Osteocyte (in vitro differentiated cells): ENCODE measurements around the gene MYO1D. TPM values are rescaled to one million over a fixed set of nuclear protein-coding genes. Genes with fewer than 3 reads are reported as not detected.

Source experiments
- DNase-seq: peaks from one replicate; pipeline ENCODE4 v3.0.0; 2021; ENCODE audit warnings: mixed read lengths; ENCODE audit not compliant: unreplicated experiment; ENCODE audit errors: extremely low spot score
- H3K27ac Mint-ChIP-seq: one replicate; pipeline ENCODE4 v1.8.0; 2021; ENCODE audit warnings: mild to moderate bottlenecking, mixed read lengths; ENCODE audit not compliant: unreplicated experiment
- H3K27me3 Mint-ChIP-seq: one replicate; pipeline ENCODE4 v1.8.0; 2021; ENCODE audit warnings: mixed read lengths; ENCODE audit not compliant: unreplicated experiment
- H3K36me3 Mint-ChIP-seq: one replicate; pipeline ENCODE4 v1.8.0; 2021; ENCODE audit warnings: mixed read lengths; ENCODE audit not compliant: unreplicated experiment
- H3K4me1 Mint-ChIP-seq: one replicate; pipeline ENCODE4 v1.8.0; 2021; ENCODE audit warnings: mixed read lengths; ENCODE audit not compliant: unreplicated experiment
- H3K4me3 Mint-ChIP-seq: one replicate; pipeline ENCODE4 v1.8.0; 2021; ENCODE audit warnings: mild to moderate bottlenecking, moderate library complexity, mixed read lengths; ENCODE audit not compliant: unreplicated experiment
- H3K9me3 Mint-ChIP-seq: one replicate; pipeline ENCODE4 v1.8.0; 2021; ENCODE audit warnings: mixed read lengths; ENCODE audit not compliant: unreplicated experiment
- CTCF ChIP-seq: fragments of 200-600 bp; sonication (generic); IDR thresholded peaks from 2 replicates; pipeline ENCODE4 v1.5.0; 2021; ENCODE audit warnings: antibody characterized with exemption, mild to moderate bottlenecking, moderate library complexity
- total RNA-seq: library from RNA; stranded (reverse); gene quantifications from 2 replicates; pipeline ENCODE4 v1.2.1, GENCODE V29; 2021

The MYO1D gene
- total RNA-seq, 1 donor from 2014 or later = 19.1 TPM

- Mint-ChIP-seq H3K9me3 (no peaks in the 10 kb centered on the region), H3K36me3 (no peaks in the 10 kb centered on the region), H3K4me3 (no peak overlapping the region), H3K27me3 (no peaks in the 10 kb centered on the region), H3K4me1 (no peaks in the 10 kb centered on the region), H3K27ac (no peak overlapping the region)
- TF ChIP-seq CTCF = no peak
- DNase-seq = no peak
Observed at GRCh38 chr17:32859857-32860525, 16.9 kb downstream of the MYO1D start.

- Mint-ChIP-seq H3K9me3 (no peaks in the 10 kb centered on the region), H3K4me1 (peaks cover 9% of the 10 kb centered on the region), H3K4me3 (no peak overlapping the region), H3K27ac (no peak overlapping the region), H3K36me3 (no peaks in the 10 kb centered on the region), H3K27me3 (peaks cover 7% of the 10 kb centered on the region)
- TF ChIP-seq CTCF = no peak
- DNase-seq = no peak
Observed at GRCh38 chr17:32855620-32856019, 21.3 kb downstream of the MYO1D start.

- no peak for TF ChIP-seq CTCF
- H3K27ac Mint-ChIP-seq = no peak overlapping the region
- H3K27me3 Mint-ChIP-seq = peaks cover 7% of the 10 kb centered on the region
- no peak for DNase-seq
- no peaks in the 10 kb centered on the region for H3K9me3 Mint-ChIP-seq
- H3K4me1 Mint-ChIP-seq = peaks cover 9% of the 10 kb centered on the region
- no peaks in the 10 kb centered on the region for H3K36me3 Mint-ChIP-seq
- no peak overlapping the region for H3K4me3 Mint-ChIP-seq
Observed at GRCh38 chr17:32854832-32855389, 22.0 kb downstream of the MYO1D start.

GRCh38 chr17:32854207-32854606, 22.7 kb downstream of the MYO1D start:
- H3K4me3 Mint-ChIP-seq = no peak overlapping the region
- no peak for DNase-seq
- peaks cover 9% of the 10 kb centered on the region for H3K4me1 Mint-ChIP-seq
- no peaks in the 10 kb centered on the region for H3K9me3 Mint-ChIP-seq
- TF ChIP-seq CTCF = no peak
- H3K27ac Mint-ChIP-seq = no peak overlapping the region
- peaks cover 7% of the 10 kb centered on the region for H3K27me3 Mint-ChIP-seq
- no peaks in the 10 kb centered on the region for H3K36me3 Mint-ChIP-seq

- no peaks in the 10 kb centered on the region for H3K36me3 Mint-ChIP-seq
- H3K4me1 Mint-ChIP-seq = peaks cover 9% of the 10 kb centered on the region
- H3K4me3 Mint-ChIP-seq = no peak overlapping the region
- H3K27ac Mint-ChIP-seq = no peak overlapping the region
- H3K27me3 Mint-ChIP-seq = peaks cover 7% of the 10 kb centered on the region
- no peaks in the 10 kb centered on the region for H3K9me3 Mint-ChIP-seq
- no peak for TF ChIP-seq CTCF
- DNase-seq = no peak
Observed at GRCh38 chr17:32852811-32853210, 24.1 kb downstream of the MYO1D start.
